K562 (cell line): Measurements from ENCODE around the gene BDH1. TPM values are rescaled to one million over a fixed set of nuclear protein-coding genes. Genes with fewer than 3 reads are reported as not detected.

ENCODE experiments used
- ATAC-seq: fragments of 200-7000 bp; cut with Tn5 transposase; 3 replicates; pipeline ENCODE4 v1.9.1; 2020; ENCODE audit warnings: moderate library complexity
- BruUV-seq: library from RNA; stranded (reverse); fragments of 400-500 nt; replicated peaks from 2 replicates; lab custom pipeline; 2021; lab: Mats Ljungman, UMichigan
- CTCF ChIA-PET: fragments of 300-600 bp; formaldehyde crosslinking; extraction: SDS; loops from one replicate; lab custom pipeline; 2021; ENCODE audit warnings: low intra/inter-chr PET ratio; lab: Yijun Ruan, JAX
- POLR2A ChIA-PET: fragments of 300-600, 350-650 bp; sonication (Branson Sonifier 250); formaldehyde crosslinking; extraction: SDS; loops from one replicate; lab custom pipeline; 2021; ENCODE audit warnings: antibody characterized with exemption, inconsistent platforms; lab: Yijun Ruan, JAX
- DNase-seq, 4 experiments: peaks; one replicate each; pipeline versions ENCODE4 v3.0.0 to v3.0.0-alpha.2; 2011 to 2018; ENCODE audit warnings: low spot score in 3 of 4, mixed read lengths in 3 of 4; ENCODE audit errors: extremely low read depth in 1 of 4
- FAIRE-seq: peaks from 2 replicates; lab custom pipeline; 2011; peaks lifted over from hg19 to GRCh38; lab: Jason Lieb, UNC
- H2AFZ ChIP-seq: 2 replicates; pipeline ENCODE4 v1.6.0; 2011; ENCODE audit warnings: low read depth, low read length, control low read depth, inconsistent platforms
- H3K27ac ChIP-seq: fragments of 200-600 bp; 3 replicates; pipeline ENCODE4 v1.8.0; 2011; ENCODE audit warnings: low read depth, mild to moderate bottlenecking, control low read depth, inconsistent platforms, low read length, moderate library complexity, mixed read lengths; ENCODE audit errors: extremely low read depth
- H3K27me3 ChIP-seq, 2 experiments: fragments of 300-600 bp in 1 of 2; 2 replicates in 1 of 2; 3 replicates in 1 of 2; pipeline versions ENCODE4 v1.6.0 to v1.8.0; 2011; ENCODE audit warnings: inconsistent platforms in 2 of 2, low read length in 2 of 2, mild to moderate bottlenecking in 1 of 2, mixed read lengths in 1 of 2, moderate library complexity in 1 of 2; ENCODE audit not compliant: control insufficient read depth in 2 of 2, insufficient read depth in 2 of 2
- H3K36me3 ChIP-seq: fragments of 300-600 bp; 3 replicates; pipeline ENCODE4 v1.8.0; 2011; ENCODE audit warnings: mild to moderate bottlenecking, low read length, inconsistent platforms; ENCODE audit not compliant: control insufficient read depth, insufficient read depth
- H3K4me1 ChIP-seq, 2 experiments: fragments of 200-600 bp in 1 of 2; replicated peaks in 1 of 2; 2 replicates in 1 of 2; 3 replicates in 1 of 2; pipeline versions ENCODE4 v1.5.1 to v1.8.0; 2011; ENCODE audit warnings: inconsistent platforms in 2 of 2, low read length in 2 of 2, mild to moderate bottlenecking in 1 of 2, mixed read lengths in 1 of 2, moderate library complexity in 1 of 2; ENCODE audit not compliant: control insufficient read depth in 2 of 2, insufficient read depth in 2 of 2
- H3K4me2 ChIP-seq: 2 replicates; pipeline ENCODE4 v1.6.1; 2011; ENCODE audit warnings: low read length, control low read depth, inconsistent platforms, mixed read lengths; ENCODE audit not compliant: insufficient read depth
- H3K4me3 ChIP-seq: fragments of 200-600 bp; sonication (generic), shearing (Covaris generic); 2 replicates; pipeline ENCODE4 v1.5.1; 2016; ENCODE audit warnings: control low read depth, inconsistent platforms
- H3K79me2 ChIP-seq: fragments of 200-600 bp; 3 replicates; pipeline ENCODE4 v1.8.0; 2011; ENCODE audit warnings: low read length, inconsistent platforms; ENCODE audit not compliant: control insufficient read depth, insufficient read depth
- H3K9ac ChIP-seq, 2 experiments: 2 replicates each; pipeline versions ENCODE4 v1.6.0 to v1.6.1; 2011; ENCODE audit warnings: low read depth in 2 of 2, low read length in 2 of 2, control low read depth in 1 of 2, inconsistent platforms in 1 of 2, mild to moderate bottlenecking in 1 of 2, mixed read lengths in 1 of 2; ENCODE audit not compliant: insufficient read depth in 1 of 2
- H3K9me1 ChIP-seq: one replicate; pipeline ENCODE4 v1.6.0; 2011; ENCODE audit warnings: inconsistent platforms, mild to moderate bottlenecking, low read length, moderate library complexity; ENCODE audit not compliant: control insufficient read depth, insufficient read depth
- H3K9me3 ChIP-seq: replicated peaks from 2 replicates; pipeline ENCODE4 v1.5.1; 2011; ENCODE audit warnings: low read depth, low read length, inconsistent platforms; ENCODE audit not compliant: control insufficient read depth, insufficient read depth
- H4K20me1 ChIP-seq: replicated peaks from 2 replicates; pipeline ENCODE4 v1.6.1; 2011; ENCODE audit warnings: low read length, inconsistent platforms, mixed read lengths; ENCODE audit not compliant: control insufficient read depth, insufficient read depth
- ESRRA ChIP-seq: fragments of 450-650 bp; IDR thresholded peaks from 2 replicates; pipeline ENCODE4 v1.6.1; 2014; ENCODE audit warnings: low read depth, mild to moderate bottlenecking, moderate library complexity, borderline replicate concordance
- ETV5 ChIP-seq: sonication (generic); formaldehyde crosslinking; IDR thresholded peaks from 2 replicates; pipeline ENCODE4 v1.4.0; 2020; ENCODE audit warnings: low read depth, mild to moderate bottlenecking, missing genetic modification reagents
- PHB ChIP-seq: fragments of 250-450 bp; sonication (Bioruptor Pico); IDR thresholded peaks from 2 replicates; pipeline ENCODE4 v1.5.0; 2021
- TAL1 ChIP-seq: fragments of 450-650 bp; IDR thresholded peaks from 2 replicates; pipeline ENCODE4 v1.6.1; 2016; ENCODE audit warnings: mild to moderate bottlenecking
- ZNF174 ChIP-seq: fragments of 250-450 bp; sonication (Bioruptor Pico); IDR thresholded peaks from 2 replicates; pipeline ENCODE4 v1.4.0; 2020; ENCODE audit warnings: mild to moderate bottlenecking
- WGBS: fragments of 100-300 bp; shearing (Covaris generic); methylation state at CpG from one replicate; pipeline ENCODE4 v1.1.6; 2016; ENCODE audit warnings: low coverage, mixed read lengths; ENCODE audit not compliant: insufficient coverage; ENCODE audit errors: missing lambda C conversion rate; 5-methylcytosine and 5-hydroxymethylcytosine counted together
- in situ Hi-C: fragments of 300-500 bp; cut with MboI; formaldehyde crosslinking; loops from 4 replicates; pipeline ENCODE4 v1.15.0; 2018; ENCODE audit warnings: inconsistent platforms, mixed read lengths
- intact Hi-C: fragments of 100-400 bp; cut with micrococcal nuclease; formaldehyde crosslinking; loops from 2 replicates; pipeline ENCODE4 v1.14.2; 2022
- polyA plus RNA-seq, 8 experiments: library from polyadenylated mRNA; depleted of rRNA in 4 of 8; stranded (reverse) in 5 of 8; unstranded in 3 of 8; fragments of >200 nt; fragmentation: Nextera tagmentation in 2 of 8; fragmentation: Illumina TruSeq in 1 of 8; extraction: Ambion mirVana in 2 of 8; extraction: Trizol in 1 of 8; gene quantifications; 2 replicates each; pipeline versions ENCODE4 v1.2.1 to v1.2.3, GENCODE V29; 2011 to 2014; ENCODE audit warnings: inconsistent platforms in 1 of 8, missing spikeins in 1 of 8
- total RNA-seq, 7 experiments: library from RNA; depleted of rRNA in 6 of 7; stranded (reverse); fragments of >200 nt in 6 of 7; fragmentation: Illumina TruSeq in 2 of 7; extraction: Trizol in 2 of 7; gene quantifications; 2 replicates each; pipeline versions ENCODE4 v1.2.1 to v1.2.3, GENCODE V29; 2011 to 2021; ENCODE audit warnings: low replicate concordance in 1 of 7
- TF ChIP-seq, protein P1 (sequence below): sonication (generic); formaldehyde crosslinking; IDR thresholded peaks from 2 replicates; pipeline ENCODE4 v1.8.0; 2022; ENCODE audit warnings: mild to moderate bottlenecking, low read depth, missing genetic modification reagents

Gene BDH1
- total and polyA plus RNA-seq, 9 of the 15 experiments (the other 6 are each of a cell fraction or from before 2014, with no cell fraction given), result 0.07 to 0.89 (median 0.12) TPM; not detected in 3

DNA sequence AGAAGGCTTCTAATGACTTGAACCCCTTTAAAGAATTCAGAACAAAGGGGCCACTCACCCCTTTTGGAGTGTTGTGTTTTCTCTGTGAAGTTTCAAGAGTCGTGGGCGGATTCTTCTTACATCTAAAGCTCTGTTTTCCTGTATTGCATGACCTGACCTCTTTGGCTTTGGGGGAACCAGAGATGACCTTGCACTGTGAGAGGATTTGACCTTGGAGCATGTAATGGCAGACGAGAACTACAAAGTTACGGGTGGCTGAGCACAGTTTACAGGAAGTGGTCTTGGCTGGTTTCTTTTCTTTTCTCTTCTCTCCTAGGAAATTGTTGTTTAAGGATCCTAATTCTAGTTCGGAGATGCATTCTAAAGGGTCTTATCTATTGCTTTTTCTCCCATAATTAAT lies 6.2 kb upstream of the BDH1 start:
- no peak for ATAC-seq
- Histone ChIP-seq H3K9me3 (no peaks in the 10 kb centered on the region), H3K36me3 (no peaks in the 10 kb centered on the region), H2AFZ (peak overlapping the region; percentile 20; the same call in 1 of the 2 replicates), H3K4me2 (no peak overlapping the region), H3K9ac (no peak overlapping the region), H3K27ac (no peak overlapping the region), H3K79me2 (no peaks in the 10 kb centered on the region)
- WGBS, result 21% methylated on average over 5 of the region's 5 CpGs
- TF ChIP-seq ZNF174 (CRISPR knock-in tag), result no peak
- TF ChIP-seq ESRRA, result peak; percentile 89
- no peak for TF ChIP-seq PHB (CRISPR knock-in tag)
- no peak for TF ChIP-seq ETV5 (CRISPR knock-in tag)
- no peak for TF ChIP-seq TAL1
- TF ChIP-seq, protein P1, sequence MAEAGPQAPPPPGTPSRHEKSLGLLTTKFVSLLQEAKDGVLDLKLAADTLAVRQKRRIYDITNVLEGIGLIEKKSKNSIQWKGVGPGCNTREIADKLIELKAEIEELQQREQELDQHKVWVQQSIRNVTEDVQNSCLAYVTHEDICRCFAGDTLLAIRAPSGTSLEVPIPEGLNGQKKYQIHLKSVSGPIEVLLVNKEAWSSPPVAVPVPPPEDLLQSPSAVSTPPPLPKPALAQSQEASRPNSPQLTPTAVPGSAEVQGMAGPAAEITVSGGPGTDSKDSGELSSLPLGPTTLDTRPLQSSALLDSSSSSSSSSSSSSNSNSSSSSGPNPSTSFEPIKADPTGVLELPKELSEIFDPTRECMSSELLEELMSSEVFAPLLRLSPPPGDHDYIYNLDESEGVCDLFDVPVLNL (CRISPR knock-in tag), result no peak
- TF ChIP-seq, all 486 proteins: peak for 1
- FAIRE-seq, result peak; percentile 19
- Histone ChIP-seq H4K20me1 (no peaks in the 10 kb centered on the region), H3K4me3 (no peak overlapping the region), H3K4me1 (no peaks in the 10 kb centered on the region; a peak in 1 of 5 replicates), H3K27me3 (no peaks in the 10 kb centered on the region; a peak in 1 of 5 replicates), H3K9me1 (no peaks in the 10 kb centered on the region)
- ChIA-PET POLR2A (interaction anchor here (1.0 to 1.3 kb wide), 2 partner anchors 8 to 36 kb away, joined by 3 read pairs; no protein-coding TSS in a partner anchor), CTCF (no interaction called here)
- in situ Hi-C loops (no loop called here), intact Hi-C loops (no loop called here)
- DNase-seq, result no peak
- no TSS peak for BruUV-seq
